ENCODE results near the gene FBXL7. TPM values are rescaled to one million over a fixed set of nuclear protein-coding genes. Genes with fewer than 3 reads are reported as not detected.
A peak's percentile ranks its signal among the peaks of the same experiment; 100 is the strongest.

The FBXL7 gene
- total RNA-seq, 1 donor from 2014 or later: 5.3 TPM

DNA sequence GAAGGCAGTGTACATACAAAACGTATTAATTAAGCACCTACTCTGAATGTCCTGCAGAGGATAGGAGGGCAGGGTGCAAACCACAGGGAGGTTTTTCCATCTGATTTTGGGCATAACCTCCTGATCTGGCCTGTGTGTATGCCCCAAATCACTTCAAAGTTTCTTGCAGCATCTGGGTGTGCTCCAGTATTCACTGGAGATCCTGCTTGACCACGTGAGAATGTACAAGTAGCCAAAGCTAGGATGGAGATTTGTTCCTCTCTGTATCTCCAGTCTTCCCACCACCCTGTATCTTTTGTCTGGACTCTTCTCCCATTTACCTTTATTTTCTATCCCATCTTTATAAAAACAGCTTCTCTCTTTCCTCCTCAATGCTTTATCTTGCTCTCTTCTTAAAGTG, 207.7 kb downstream of the FBXL7 start:
- no peak for DNase-seq (ENCODE audit: low read depth, low spot score)

DNA sequence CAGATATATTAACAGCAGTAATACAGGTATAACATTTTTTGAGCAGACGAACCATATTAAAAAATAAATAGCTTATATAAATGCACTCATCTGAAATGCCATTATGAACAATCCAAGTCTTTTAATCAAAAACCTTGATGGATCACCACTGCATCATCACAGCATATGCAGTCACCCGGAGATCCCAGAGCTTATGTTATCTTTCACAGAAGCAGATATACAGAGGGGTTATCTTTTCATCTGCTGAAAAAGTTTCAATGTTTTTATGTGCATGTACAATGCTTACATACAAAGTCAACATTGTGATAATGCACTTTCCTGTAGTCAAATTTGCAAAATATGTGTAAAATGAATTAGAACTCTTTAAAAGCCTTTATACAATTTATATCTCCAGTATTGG, 211.9 kb downstream of the FBXL7 start:
- no peak for DNase-seq (ENCODE audit: low read depth, low spot score)

- DNase-seq (ENCODE audit: low read depth, low spot score): no peak
These were observed 215.6 kb downstream of the FBXL7 start for GRCh38 chr5:15715535-15715934.

DNA sequence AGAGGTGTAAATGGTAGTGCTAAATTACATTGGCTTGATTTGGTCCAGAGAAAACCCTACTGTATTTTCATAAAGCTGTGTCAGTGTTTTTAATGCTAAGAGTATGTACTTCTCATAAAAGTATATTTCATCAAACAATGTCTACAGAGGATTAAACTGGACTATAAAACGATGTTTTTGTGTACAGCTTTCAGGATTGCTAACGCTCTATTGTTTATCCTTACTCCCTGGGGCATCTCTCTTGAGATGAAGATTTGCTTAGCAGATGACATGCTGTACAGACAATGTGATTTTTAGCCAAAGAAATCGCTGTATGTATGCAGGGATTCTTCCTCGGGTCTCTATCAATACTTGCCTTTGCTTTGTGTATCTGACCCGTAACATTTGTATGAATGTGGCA, 216.0 kb downstream of the FBXL7 start:
- no peak for DNase-seq (ENCODE audit: low read depth, low spot score)

DNA sequence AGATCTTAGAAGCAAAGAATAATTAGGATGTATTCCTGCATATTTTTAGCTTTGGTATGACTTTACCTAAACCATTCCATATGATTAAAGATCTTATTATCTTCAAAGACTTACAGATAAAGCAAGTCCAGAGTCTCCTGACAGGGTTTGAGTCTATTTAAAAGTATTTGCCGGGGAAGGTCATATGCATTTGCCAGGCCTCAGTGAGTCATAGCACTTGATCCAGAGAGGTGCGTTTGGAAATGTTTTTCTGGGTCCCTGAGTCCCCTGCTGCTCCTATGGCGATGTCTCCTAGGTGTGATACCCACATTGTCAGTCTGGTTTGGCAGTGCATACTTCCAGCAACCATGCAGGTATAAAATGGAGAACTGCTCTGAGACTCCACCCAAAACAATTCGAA, 217.0 kb downstream of the FBXL7 start:
- DNase-seq (ENCODE audit: low read depth, low spot score): no peak

DNA sequence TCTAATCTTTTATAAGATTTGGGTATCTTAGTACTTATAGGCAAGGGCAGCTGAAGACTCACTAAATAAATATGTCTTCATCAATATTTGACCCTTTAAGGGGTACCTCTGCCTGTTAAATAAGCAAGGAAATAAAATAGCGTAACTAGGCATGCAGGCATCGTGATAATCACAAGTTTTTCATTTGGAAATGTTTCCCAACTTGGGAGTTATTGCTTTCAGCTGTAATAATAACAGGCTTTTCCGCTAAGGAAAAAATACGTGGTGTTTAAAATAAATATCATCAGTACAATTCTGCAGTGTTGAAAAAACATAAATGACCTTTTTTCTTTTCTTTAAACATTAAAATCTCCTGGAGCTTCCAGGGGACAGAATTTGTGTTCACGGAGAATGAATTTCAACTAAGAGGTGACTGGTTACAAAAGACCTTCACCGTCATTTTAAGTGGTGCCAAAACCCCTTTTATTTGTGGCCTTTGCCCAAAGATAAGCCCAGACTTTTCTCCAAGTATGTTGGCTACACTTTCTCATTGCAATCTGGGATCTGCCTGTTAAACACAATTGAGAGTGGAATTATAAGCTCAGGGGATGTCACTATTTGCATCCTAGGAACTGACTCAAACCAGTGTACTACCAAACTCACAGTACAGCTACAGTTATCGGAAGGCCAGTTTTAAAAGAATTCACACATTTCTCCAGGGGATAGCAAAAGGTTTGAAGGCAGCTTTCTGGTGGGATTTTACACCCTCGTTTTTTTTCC, 218.6 kb downstream of the FBXL7 start:
- no peak for DNase-seq (ENCODE audit: low read depth, low spot score)

GRCh38 chr5:15719784-15720183, 219.8 kb downstream of the FBXL7 start:
- DNase-seq (ENCODE audit: low read depth, low spot score): peak; percentile 59

DNA sequence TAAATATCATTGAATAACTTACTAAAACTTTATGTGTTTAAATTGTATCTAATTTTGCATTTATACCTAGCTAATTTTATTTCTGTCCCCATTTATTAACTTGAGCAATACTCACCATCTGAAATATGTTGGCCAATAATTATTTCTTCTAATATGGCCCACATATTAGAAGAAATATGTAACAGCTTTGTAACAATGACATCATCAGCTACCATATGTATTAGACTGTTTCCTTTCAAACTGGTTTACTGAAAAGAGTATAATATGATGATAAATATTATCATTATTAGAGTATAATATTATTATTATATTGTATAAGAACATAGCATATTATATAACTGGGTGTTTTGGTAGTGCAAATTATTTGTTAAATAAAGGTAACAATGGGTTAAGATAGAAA, 220.5 kb downstream of the FBXL7 start:
- DNase-seq (ENCODE audit: low read depth, low spot score): no peak

DNA sequence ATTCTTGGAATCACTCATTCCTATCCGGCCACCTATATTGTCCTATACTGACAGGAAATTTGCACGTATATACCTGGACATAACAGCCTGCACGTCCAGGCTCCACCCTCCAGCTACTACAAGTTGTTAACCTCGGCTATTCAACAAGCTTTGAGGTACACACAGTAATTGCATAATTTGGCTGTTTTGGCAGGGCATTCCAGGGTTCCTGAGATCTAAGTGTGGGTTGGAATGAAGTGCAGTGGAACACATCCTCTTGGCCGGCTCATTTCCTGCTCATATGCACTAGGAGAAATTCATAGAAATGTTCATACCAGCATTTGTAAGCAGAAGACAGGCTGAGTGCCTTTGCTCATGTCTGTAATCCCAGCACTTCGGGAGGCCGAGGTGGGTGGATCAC, 222.3 kb downstream of the FBXL7 start:
- DNase-seq (ENCODE audit: low read depth, low spot score): no peak

DNA sequence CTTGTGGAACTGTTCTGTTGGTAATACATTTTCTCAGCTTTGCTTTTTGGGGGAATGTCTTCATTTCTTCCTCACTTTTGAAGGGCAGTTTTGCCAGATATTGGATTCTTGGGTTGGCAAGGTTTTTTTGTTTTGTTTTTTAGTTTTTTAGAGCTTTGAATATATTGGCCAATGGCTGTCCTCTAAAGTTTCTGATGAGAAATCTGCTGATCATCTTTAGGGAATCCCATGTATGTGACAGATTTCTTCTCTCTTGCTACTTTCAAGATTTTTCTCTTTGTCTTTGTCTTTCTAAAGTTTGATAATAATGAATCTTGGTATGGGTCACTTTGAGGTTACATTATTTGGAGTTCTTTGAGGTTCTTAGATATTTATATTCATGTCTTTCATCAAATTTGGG, 227.4 kb downstream of the FBXL7 start:
- no peak for DNase-seq (ENCODE audit: low read depth, low spot score)

- DNase-seq (ENCODE audit: low read depth, low spot score): no peak
These were observed 228.8 kb downstream of the FBXL7 start for GRCh38 chr5:15728811-15729210.

DNA sequence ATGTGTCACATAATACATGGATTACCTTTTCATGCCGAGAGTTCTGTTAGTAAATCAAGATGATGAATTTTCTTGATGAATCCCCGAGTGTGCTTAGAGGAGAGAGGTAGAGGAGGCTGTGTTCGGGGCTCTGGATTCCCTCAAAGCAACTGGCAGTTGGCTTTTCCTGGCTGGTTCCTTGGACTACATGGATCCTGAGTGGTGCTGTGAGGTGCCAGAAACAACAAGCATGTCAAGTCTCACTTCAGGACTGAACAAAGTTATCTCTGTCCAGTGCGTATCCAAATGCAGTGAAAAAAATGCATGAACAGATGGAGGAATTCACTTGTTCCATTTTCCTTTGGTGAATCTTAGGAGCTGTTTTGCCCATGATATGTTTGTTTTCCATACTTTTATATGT, 231.7 kb downstream of the FBXL7 start:
- no peak for DNase-seq (ENCODE audit: low read depth, low spot score)

DNA sequence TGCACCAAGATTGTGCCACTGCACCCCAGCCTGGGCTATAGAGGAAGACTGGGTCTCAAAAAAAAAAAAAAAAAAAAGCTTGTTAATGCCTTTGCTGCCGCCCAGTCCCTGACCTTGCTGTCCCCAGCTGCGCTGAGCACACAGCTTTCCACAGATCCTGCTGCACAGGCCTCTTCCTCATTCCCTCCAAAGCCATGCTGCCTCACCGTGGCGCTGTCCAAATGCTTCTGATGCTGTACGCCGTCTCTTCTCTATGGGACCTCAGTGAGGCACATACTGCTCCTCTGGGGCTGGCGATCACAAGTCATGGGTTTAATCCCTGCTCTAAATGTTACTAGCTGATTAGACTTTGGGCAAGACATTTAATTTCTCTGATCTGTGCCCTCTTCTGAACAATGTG, 234.1 kb downstream of the FBXL7 start:
- no peak for DNase-seq (ENCODE audit: low read depth, low spot score)

- DNase-seq (ENCODE audit: low read depth, low spot score): no peak
These were observed 237.2 kb downstream of the FBXL7 start for GRCh38 chr5:15737036-15737821.

DNA sequence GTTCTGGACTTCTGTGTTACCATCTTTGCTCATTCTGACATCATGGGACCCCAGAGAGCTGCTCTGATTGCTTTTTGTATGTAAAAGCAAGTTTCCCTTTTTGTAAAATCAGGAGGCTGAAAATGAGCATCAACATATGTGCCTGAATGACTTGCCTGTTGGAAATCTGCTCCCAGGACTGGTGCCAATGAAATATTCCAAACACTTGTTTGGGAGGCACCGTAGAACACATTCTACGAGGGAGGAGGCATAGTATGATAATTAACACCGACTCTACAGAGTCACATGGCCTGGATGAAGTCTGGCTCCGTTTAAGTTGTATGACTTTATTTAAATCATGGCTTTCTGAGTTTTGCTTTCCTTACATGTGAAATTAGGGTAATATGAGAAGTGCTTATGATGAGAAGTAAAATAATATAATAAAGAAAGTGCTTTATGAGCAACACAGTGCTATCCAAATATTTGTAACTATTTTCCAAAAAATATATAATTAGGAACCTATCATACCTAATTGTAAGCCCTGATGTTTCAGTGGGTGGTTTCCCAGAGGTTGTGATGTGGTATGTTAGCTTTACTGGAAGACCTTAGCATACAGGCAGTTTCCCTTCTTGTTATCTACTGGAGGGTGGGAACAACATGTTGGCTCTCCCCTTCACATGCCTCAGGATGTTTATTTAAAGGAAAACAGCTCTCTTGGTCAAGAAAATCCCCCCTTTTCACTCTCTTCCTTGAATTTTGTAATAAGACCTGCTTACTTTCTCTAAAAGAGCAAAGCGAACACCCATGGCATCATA, 238.1 kb downstream of the FBXL7 start:
- DNase-seq (ENCODE audit: low read depth, low spot score): no peak

GRCh38 chr5:15740383-15740782, 240.4 kb downstream of the FBXL7 start:
- no peak for DNase-seq (ENCODE audit: low read depth, low spot score)

DNA sequence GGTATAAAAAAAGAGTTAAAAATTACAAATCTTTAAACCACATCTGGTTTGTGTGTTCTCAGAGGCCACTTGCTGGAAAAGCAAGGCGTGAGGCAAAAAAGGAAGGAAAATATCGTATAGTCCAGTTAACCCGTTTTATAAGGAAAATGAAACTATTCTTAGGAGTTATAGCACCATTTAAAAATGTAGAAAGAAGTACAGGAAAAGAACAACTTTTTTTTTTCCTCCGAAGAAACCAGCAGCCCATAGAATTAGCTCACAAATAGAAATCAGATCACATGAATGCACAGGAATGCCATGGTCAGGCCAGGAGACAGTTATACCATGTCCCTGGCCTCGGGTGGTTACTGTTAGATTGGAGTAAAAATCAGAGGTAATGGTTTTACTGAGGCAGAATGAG, 241.6 kb downstream of the FBXL7 start:
- no peak for DNase-seq (ENCODE audit: low read depth, low spot score)

- DNase-seq (ENCODE audit: low read depth, low spot score): no peak
These were observed 246.9 kb downstream of the FBXL7 start for GRCh38 chr5:15746833-15747232.

DNA sequence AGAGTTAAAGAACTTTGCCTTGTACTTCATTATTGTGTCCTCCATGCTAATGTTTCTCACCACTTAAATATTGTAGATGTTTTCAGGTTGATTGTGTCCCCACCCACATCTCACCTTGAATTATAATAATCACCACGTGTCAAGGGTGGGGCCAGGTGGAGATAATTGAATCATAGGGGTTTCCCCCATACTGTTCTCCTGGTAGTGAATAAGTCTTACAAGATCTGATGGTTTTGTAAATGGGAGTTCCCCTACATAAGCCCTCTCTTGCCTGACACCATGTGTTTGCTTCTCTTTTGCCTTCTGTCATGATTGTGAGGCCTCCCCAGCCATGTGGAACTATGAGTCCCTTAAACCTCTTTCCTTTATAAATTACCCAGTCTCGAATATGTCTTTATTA, 248.3 kb downstream of the FBXL7 start:
- no peak for DNase-seq (ENCODE audit: low read depth, low spot score)

GRCh38 chr5:15752663-15753285, 252.8 kb downstream of the FBXL7 start:
- DNase-seq (ENCODE audit: low read depth, low spot score): no peak

DNA sequence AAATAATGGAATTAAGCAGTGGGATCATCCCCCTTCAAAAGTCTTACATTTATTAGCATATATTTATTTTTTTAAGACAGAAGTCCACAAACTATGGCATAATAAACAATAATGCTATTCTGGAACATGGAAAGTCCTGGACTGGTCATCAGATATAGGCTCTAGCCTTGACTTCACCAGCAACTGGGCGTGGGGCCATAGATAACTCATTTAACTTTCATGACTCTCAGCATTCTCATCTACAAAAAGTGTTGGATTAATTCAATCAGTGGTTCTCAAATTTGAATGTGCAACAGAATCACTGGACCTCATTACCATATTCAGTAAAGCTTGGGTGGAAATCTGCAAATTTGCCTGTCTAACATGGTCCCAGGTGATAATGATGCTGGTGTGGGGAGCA, 253.8 kb downstream of the FBXL7 start:
- DNase-seq (ENCODE audit: low read depth, low spot score): no peak

DNA sequence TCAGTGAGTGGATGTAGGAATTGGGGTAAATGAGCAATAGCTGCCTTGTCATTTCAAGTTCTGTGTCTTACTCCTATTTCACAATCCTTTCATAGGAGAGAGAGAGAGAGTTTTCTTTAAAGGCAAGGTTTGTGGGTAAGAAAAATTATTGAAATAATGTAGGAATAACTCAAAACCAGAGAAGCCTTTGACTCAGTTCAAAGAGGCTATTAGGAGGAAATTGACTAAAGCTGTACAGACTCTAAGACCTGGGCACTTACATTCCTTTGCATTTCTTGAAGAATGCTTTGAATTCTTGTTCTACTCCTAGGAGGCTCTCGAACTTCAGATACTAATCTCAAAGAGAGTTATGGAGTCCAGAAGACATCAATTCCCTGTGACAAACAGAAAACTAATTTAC, 257.1 kb downstream of the FBXL7 start:
- no peak for DNase-seq (ENCODE audit: low read depth, low spot score)
